Pancreas (tissue), 10 donors: ENCODE data around the gene CEACAM18. TPM values are rescaled to one million over a fixed set of nuclear protein-coding genes. Genes with fewer than 3 reads are reported as not detected.
"Not testable (repeated sequence)": the region's sequence is repeated elsewhere in the genome, so short reads cannot be mapped to it uniquely, and the experiment has no call there.

Experiments used
- ATAC-seq, 4 donors: fragments of 200-7000 bp; cut with Tn5 transposase; one replicate each; pipeline versions ENCODE4 v1.8.0 to v1.9.1; 2020; ENCODE audit warnings: mild to moderate bottlenecking in 4 of 4, moderate library complexity in 4 of 4
- DNase-seq, 6 donors: peaks; one replicate each; pipeline ENCODE4 v3.0.0-alpha.2; 2020
- FAIRE-seq: peaks from 2 replicates; lab custom pipeline; 2012; peaks lifted over from hg19 to GRCh38; lab: Jason Lieb, UNC
- H3K27ac ChIP-seq, 4 donors: fragments of 200-600 bp; sonication (generic); 1 replicate in 3 of 4; 2 replicates in 1 of 4; pipeline versions ENCODE4 v1.5.0 to v1.8.0; 2020
- H3K27me3 ChIP-seq, 4 donors: fragments of 200-600 bp; one replicate each; pipeline ENCODE4 v1.8.0; 2021
- H3K36me3 ChIP-seq, 3 donors: fragments of 200-600 bp; sonication (generic) in 1 of 3; one replicate each; pipeline versions ENCODE4 v1.5.0 to v1.8.0; 2020 to 2021
- H3K4me1 ChIP-seq, 3 donors: fragments of 200-600 bp; one replicate each; pipeline ENCODE4 v1.8.0; 2021
- H3K4me3 ChIP-seq, 4 donors: fragments of 200-600 bp; sonication (generic) in 2 of 4; one replicate each; pipeline versions ENCODE4 v1.5.0 to v1.8.0; 2020 to 2021
- H3K9me3 ChIP-seq, 4 donors: fragments of 200-600 bp; one replicate each; pipeline ENCODE4 v1.8.0; 2021
- WGBS, 2 donors: extraction: QIAGEN DNeasy Blood & Tissue Kit; methylation state at CpG; one replicate each; pipeline ENCODE4 v1.1.7; 2013; 5-methylcytosine and 5-hydroxymethylcytosine counted together
- intact Hi-C, 3 donors: fragments of 100-400 bp; cut with DNase I; formaldehyde crosslinking; loops; one replicate each; pipeline versions ENCODE4 v1.11.1 to v1.14.2; 2022
- polyA plus RNA-seq, 2 donors: library from polyadenylated mRNA; stranded (reverse); fragments of 200-250 nt; gene quantifications; one replicate each; pipeline ENCODE4 v1.2.3, GENCODE V29; 2013
- total RNA-seq, 6 donors: library from RNA; stranded (reverse); fragmentation: NEBNext Ultra II Directional in 4 of 6; extraction: Animal tissue kit (Norgen Biotek cat#: 25700) in 4 of 6; gene quantifications; one replicate each; pipeline versions ENCODE4 v1.2.1 to v1.2.4, GENCODE V29; 2021 to 2023
- TF ChIP-seq, protein P1 (sequence below), 4 donors: fragments of 200-600 bp; sonication (generic) in 3 of 4; IDR thresholded peaks; one replicate each; pipeline versions ENCODE4 v1.5.0 to v1.8.0; 2021; ENCODE audit warnings: antibody characterized with exemption in 4 of 4
- donor health status: healthy with polysubstance abuse.
- donor health status: DM: no; HTN: no; CAD: no; lungs with moderate emphysema.
- donor health status: DM: no; HTN: no; CAD: no.
- donor health status: control.
- donor health status: control.
- donor health status: Bipolar disorder and iron deficiency.
- donor health status: DM: yes; HTN: yes; CAD: no.
- donor health status: DM: no; HTN: no; CAD: no.
- donor health status: DM: no; HTN: no; CAD: no.
- donor health status: DM: yes; HTN: yes; CAD: no.

Gene CEACAM18
- total and polyA plus RNA-seq, 8 donors, result not detected

DNA sequence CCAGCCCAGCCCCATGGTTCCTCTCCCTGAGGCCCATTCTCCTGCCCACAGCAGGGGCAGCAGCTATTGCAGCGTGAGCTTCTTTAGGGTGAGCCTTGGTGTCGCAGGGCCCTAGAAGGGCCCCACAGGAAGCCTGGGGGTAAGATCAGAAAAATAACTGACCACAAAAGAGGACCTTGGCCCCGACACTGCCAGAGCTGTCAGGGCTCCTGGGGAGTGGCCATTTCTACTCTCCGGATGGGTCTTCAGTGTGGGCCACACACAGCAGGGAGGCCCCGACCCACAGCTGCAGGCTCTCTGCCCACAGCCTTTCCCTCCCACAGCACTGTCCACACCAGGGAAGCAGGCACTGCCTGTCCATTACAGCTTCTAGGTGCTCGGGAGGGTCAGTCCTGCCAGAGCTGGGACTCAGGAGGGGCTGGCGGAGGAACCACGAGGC, 16.6 kb upstream of the CEACAM18 start:
- 52 to 60% methylated on average over 8 of the region's 8 CpGs for WGBS, 2 donors
- Histone ChIP-seq H3K36me3 (no peaks in the 10 kb centered on the region), H3K4me1 (no peaks in the 10 kb centered on the region), H3K9me3 (no peaks in the 10 kb centered on the region), H3K4me3 (no peak overlapping the region), H3K27me3 (peaks cover 0 to 11% (median 0%) of the 10 kb centered on the region in 4 donors), H3K27ac (no peak overlapping the region)
- DNase-seq (no peak), ATAC-seq (peak in 3 of 4 donors; percentile 9 to 62 (median 46)), FAIRE-seq (no peak)
- TF ChIP-seq, protein P1, sequence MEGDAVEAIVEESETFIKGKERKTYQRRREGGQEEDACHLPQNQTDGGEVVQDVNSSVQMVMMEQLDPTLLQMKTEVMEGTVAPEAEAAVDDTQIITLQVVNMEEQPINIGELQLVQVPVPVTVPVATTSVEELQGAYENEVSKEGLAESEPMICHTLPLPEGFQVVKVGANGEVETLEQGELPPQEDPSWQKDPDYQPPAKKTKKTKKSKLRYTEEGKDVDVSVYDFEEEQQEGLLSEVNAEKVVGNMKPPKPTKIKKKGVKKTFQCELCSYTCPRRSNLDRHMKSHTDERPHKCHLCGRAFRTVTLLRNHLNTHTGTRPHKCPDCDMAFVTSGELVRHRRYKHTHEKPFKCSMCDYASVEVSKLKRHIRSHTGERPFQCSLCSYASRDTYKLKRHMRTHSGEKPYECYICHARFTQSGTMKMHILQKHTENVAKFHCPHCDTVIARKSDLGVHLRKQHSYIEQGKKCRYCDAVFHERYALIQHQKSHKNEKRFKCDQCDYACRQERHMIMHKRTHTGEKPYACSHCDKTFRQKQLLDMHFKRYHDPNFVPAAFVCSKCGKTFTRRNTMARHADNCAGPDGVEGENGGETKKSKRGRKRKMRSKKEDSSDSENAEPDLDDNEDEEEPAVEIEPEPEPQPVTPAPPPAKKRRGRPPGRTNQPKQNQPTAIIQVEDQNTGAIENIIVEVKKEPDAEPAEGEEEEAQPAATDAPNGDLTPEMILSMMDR (IDR thresholded peaks at IDR 0.05), result no peak
- intact Hi-C loops, result no loop called here

- no peak for DNase-seq
- no peaks in the 10 kb centered on the region for H3K9me3 ChIP-seq
- no peaks in the 10 kb centered on the region for H3K4me1 ChIP-seq
- ATAC-seq, result no peak
- intact Hi-C loops, result no loop called here
- WGBS, 2 donors, result 38 to 68% methylated on average over 7 of the region's 7 CpGs
- H3K27ac ChIP-seq, result no peak overlapping the region
- TF ChIP-seq, protein P1 (IDR thresholded peaks at IDR 0.05), result no peak
- FAIRE-seq, result no peak
- no peaks in the 10 kb centered on the region for H3K36me3 ChIP-seq
- H3K4me3 ChIP-seq, result no peak overlapping the region
- H3K27me3 ChIP-seq, result peaks cover 0 to 11% (median 0%) of the 10 kb centered on the region in 4 donors
Observed at GRCh38 chr19:51462276-51462675, 16.1 kb upstream of the CEACAM18 start.

DNA sequence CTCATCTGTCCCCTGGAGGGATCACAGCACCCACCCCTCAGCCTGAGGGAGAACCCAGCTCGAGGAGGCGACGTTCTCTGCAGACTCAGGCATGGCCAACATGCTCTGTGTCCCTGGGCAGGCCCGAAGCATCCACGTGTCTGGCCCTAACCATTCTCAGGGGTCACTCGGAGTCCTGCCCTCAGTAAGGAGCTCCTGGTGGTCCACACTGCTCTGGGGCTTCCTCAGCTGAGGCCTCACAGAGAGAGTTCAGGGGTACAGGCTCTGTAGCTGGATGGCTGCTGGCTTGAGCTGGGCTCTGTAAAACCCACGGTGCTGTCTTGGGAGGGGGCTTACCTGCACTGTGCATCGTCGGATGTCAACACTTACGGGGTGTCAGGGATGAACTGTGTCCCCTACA, 15.7 kb upstream of the CEACAM18 start:
- Histone ChIP-seq H3K36me3 (no peaks in the 10 kb centered on the region), H3K27me3 (peaks cover 0 to 11% (median 0%) of the 10 kb centered on the region in 4 donors), H3K27ac (no peak overlapping the region), H3K4me1 (no peaks in the 10 kb centered on the region), H3K4me3 (no peak overlapping the region), H3K9me3 (no peaks in the 10 kb centered on the region)
- intact Hi-C loops, result no loop called here
- FAIRE-seq, result no peak
- 48 to 58% methylated on average over 10 of the region's 10 CpGs for WGBS, 2 donors
- TF ChIP-seq, protein P1 (IDR thresholded peaks at IDR 0.05), result no peak
- ATAC-seq, result no peak
- DNase-seq, result no peak

DNA sequence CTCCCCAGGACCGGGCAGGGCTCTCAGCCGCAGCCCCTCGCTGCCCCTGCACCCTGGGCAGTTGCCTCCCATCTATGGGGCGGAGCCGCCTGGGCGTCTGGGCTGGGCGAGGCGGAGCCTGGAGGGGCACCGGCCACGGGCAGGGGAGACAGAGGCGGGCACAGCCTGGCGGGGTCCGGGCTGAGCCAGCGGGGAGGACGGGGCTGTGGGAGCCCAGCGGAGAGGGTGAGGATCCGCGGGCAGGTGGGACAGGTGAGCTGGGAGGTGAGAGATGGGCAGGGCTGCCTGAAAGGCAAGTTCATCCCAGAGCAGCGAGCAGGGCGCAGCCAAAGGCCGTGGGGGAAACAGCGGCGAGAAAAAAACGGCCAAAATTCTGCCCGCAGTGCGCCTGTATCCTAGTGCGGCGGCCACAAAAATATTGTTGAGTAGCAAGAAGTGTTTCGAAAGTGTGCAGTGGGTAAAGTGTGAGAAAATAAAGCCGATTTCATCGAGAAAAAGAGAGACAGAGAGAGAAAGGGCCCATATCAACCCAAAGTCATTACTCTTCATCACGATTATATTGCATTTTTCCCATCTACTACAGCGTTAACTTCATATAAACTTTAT, 14.3 kb upstream of the CEACAM18 start:
- H3K27me3 ChIP-seq, result peaks cover 0 to 11% (median 0%) of the 10 kb centered on the region in 4 donors

GRCh38 chr19:51466723-51467122, 11.6 kb upstream of the CEACAM18 start:
- Histone ChIP-seq H3K36me3 (no peaks in the 10 kb centered on the region), H3K4me1 (no peaks in the 10 kb centered on the region), H3K27me3 (peaks cover 0 to 11% (median 0%) of the 10 kb centered on the region in 4 donors), H3K4me3 (no peak overlapping the region), H3K9me3 (no peaks in the 10 kb centered on the region), H3K27ac (no peak overlapping the region)
- no peak for FAIRE-seq
- no peak for ATAC-seq
- TF ChIP-seq, protein P1 (IDR thresholded peaks at IDR 0.05), result no peak
- WGBS, 2 donors, result 34 to 42% methylated on average over 3 of the region's 3 CpGs
- intact Hi-C loops, result no loop called here
- no peak for DNase-seq

More for the DNA sequence above, 14.3 kb upstream of the CEACAM18 start:
- WGBS, 2 donors, result 29 to 34% methylated on average over 13 to 15 of the region's 33 CpGs
- FAIRE-seq, H3K27ac ChIP-seq, DNase-seq, H3K4me3 ChIP-seq, H3K36me3 ChIP-seq, H3K4me1 ChIP-seq, H3K9me3 ChIP-seq, intact Hi-C loops: not testable (repeated sequence)
- peak in 1 of 4 donors; percentile 59 for ATAC-seq
